ENCODE results near the gene MCHR1. TPM values are rescaled to one million over a fixed set of nuclear protein-coding genes. Genes with fewer than 3 reads are reported as not detected.
A peak's percentile ranks its signal among the peaks of the same experiment; 100 is the strongest.

The MCHR1 gene
- total RNA-seq, 1 donor, result 0.43 TPM

DNA sequence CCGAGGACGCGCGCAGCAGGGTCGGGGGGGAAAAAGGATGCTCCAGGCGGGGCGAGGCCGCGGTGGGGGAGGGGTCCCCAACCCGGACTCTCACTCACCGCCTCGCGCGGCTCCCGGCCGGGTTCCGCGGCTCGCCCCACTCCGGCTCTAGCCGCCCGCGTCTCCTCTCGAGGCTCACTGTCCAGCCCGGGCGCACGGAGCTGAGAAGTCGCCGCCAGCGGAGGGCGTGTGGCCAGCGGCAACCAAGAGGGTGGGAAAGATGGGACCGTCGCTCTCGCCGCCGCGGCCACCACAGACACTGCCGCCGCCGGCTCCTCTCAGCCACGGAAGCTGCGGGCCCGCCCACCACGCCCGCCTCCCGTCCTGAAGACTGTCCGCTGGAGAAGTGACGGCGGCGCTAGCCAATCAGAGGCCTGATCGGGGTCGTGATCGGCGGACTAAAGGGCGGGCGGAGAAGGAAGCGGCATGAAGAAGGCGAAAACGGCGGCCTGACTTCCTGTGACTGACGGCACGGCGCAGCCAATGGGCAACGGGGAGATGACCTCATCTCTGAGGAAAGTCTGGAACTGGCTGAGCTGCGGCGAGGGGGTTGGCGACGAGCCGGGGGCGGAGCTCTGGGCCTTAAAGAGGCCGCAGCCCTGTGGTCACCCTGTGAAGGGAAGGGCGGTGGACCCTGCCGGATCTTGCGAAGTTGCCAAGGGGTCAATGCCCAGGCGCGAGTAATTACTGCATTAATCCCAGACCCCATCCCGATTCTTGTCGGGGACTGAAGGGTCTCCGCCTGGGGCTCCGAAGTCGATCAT lies 42.7 kb upstream of the MCHR1 start, which contains the start of gene MRTFA:
TSS of gene MRTFA (minus strand) at position 340 of the 803 bp plus-strand sequence.
- peak within 1 kb of the TSS; percentile 88 for H3K4me3 ChIP-seq (ENCODE audit: low read depth, low read length)
- DNase-seq (ENCODE audit: low read depth), result peak; percentile 100
- TF ChIP-seq, protein P1, sequence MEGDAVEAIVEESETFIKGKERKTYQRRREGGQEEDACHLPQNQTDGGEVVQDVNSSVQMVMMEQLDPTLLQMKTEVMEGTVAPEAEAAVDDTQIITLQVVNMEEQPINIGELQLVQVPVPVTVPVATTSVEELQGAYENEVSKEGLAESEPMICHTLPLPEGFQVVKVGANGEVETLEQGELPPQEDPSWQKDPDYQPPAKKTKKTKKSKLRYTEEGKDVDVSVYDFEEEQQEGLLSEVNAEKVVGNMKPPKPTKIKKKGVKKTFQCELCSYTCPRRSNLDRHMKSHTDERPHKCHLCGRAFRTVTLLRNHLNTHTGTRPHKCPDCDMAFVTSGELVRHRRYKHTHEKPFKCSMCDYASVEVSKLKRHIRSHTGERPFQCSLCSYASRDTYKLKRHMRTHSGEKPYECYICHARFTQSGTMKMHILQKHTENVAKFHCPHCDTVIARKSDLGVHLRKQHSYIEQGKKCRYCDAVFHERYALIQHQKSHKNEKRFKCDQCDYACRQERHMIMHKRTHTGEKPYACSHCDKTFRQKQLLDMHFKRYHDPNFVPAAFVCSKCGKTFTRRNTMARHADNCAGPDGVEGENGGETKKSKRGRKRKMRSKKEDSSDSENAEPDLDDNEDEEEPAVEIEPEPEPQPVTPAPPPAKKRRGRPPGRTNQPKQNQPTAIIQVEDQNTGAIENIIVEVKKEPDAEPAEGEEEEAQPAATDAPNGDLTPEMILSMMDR (IDR thresholded peaks at IDR 0.05; ENCODE audit: insufficient read depth, low read depth, low read length), result no peak

DNA sequence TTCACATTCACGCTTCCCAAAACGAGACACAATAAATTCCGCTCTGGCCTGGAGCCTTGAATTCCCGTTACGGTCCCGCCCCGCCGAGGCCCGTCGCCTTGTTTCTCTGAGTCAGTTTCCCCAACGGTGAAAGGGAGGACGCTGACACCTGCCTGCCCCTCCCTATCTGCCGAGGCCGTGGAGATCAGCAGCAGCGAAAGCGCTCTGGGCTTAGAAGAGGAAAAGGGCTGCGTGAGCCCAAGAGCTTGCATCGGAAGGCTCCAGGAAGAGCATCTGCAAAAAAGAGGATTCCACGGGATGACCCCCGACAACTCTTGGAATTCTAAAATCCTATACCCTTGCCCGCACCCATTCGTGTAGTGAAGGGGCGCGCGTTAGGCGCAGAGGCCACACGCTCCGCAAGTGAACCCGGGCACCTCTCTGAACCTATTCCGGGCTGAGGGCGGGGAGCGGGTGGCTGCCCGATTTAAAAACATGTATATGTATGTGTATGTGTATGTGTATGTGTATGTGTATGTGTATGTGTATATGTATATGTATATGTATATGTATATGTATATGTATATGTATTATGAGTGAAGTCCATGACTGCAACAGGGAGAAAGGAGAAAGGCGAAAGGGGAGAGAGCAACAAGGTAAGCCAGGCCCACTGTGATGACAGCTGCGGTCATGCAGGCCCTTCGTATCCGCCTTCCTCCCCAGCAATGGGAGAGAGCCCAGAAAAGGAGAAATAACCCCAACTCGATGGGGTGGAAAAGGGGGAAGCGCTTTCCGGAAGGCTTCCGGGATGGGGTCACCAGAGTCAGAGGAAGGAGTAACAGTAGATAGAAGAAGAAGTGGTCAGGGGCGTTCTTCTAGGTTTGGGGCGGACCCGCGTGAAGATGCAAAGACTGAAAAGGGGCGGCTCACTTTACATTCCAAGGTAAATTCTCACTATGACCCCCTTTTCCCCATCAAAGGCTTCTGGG lies 41.8 kb upstream of the MCHR1 start:
- peak overlapping the region; percentile 88 for H3K4me3 ChIP-seq (ENCODE audit: low read depth, low read length)
- DNase-seq (ENCODE audit: low read depth), result no peak
- TF ChIP-seq, protein P1 (IDR thresholded peaks at IDR 0.05; ENCODE audit: insufficient read depth, low read depth, low read length), result no peak

DNA sequence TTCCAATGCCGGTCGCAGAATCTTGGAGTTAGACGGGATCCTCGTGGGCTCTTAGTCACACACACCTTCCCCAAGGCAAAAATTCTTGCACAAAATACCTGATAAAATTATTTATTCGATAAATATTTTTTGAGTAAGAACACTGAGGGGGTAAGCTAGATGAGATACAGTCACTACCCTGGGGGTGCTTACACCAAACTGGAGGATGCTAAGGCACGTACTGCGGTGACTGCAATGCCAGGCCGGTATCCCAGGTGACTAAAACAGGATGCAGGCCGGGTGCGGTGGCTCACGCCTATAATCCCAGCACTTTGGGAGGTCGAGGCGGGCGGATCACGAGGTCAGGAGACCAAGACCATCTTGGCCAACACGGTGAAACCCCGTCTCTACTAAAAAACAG lies 41.0 kb upstream of the MCHR1 start:
- TF ChIP-seq, protein P1 (IDR thresholded peaks at IDR 0.05; ENCODE audit: insufficient read depth, low read depth, low read length), result no peak
- no peak overlapping the region for H3K4me3 ChIP-seq (ENCODE audit: low read depth, low read length)
- DNase-seq (ENCODE audit: low read depth), result no peak

DNA sequence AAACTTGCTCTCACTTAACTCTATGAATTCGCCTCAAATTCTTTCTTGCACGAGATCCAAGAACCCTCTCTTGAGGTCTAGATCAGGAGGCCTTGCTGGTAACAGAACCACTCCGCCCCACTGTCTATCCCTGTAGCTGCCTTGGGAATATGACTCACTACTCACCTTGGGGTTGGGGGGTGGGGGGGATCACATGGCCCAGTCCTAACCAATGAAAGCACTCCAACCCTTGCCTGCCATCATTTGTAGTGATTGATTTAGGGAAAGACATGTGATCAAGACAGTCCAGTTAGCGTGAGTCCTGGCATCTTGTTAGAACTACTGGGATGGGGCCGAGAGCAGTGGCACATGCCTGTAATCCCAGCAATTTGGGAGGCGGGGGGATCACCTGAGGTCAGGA lies 38.0 kb upstream of the MCHR1 start:
- H3K4me3 ChIP-seq (ENCODE audit: low read depth, low read length), result no peak overlapping the region
- no peak for DNase-seq (ENCODE audit: low read depth)
- TF ChIP-seq, protein P1 (IDR thresholded peaks at IDR 0.05; ENCODE audit: insufficient read depth, low read depth, low read length), result no peak

DNA sequence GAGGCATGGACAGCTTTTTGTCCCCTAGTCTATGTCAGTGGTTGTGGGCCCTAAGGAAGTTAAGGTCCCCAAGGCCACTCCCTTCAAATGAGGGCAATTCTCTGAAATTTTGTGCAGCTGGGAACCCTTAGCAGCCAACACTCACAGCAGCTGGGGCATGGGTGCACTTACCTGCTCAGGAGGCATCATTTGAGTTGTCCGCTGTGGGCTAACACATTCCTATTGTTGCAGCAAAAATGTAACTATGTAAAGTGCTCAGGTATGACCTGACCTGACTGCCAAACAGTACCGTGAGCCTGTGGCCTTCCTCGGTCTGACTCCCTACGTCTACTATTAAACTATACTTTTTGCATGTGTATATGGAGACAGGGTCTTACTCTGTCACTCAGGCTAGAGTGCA lies 37.0 kb upstream of the MCHR1 start:
- no peak for DNase-seq (ENCODE audit: low read depth)
- H3K4me3 ChIP-seq (ENCODE audit: low read depth, low read length), result no peak overlapping the region
- TF ChIP-seq, protein P1 (IDR thresholded peaks at IDR 0.05; ENCODE audit: insufficient read depth, low read depth, low read length), result no peak

DNA sequence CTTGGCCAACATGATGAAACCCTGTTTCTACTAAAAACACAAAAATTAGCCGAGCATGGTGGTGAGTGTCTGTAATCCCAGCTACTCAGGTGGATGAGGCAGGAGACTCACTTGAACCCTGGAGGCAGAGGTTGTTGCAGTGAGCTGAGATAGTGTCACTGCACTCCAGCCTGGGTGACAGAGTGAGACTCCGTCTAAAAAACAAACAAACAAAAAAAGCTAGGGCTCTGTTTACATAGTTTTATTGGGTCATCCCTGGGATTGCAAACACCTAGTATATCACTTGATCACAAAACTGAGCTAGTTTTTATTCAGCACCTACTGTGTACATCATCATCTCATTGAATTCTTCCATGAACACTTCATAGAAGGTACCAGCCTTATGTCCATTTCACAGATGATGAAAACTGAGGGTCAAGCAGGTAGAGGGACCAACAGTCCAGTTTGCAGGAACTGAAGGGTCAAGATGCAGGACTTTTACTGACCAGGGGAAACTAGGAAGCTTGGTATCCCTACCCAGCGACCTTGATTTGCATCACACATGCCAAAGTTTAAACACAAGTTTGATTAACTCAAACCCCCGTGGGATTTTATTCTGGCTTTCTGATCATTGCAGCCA lies 33.6 kb upstream of the MCHR1 start:
- TF ChIP-seq, protein P1 (IDR thresholded peaks at IDR 0.05; ENCODE audit: insufficient read depth, low read depth, low read length), result no peak
- H3K4me3 ChIP-seq (ENCODE audit: low read depth, low read length), result no peak overlapping the region
- DNase-seq (ENCODE audit: low read depth), result no peak

Measured in fibroblast of villous mesenchyme (primary cell).